ENCODE results near the gene IFIT3.

Gene IFIT3

GRCh38 chr10:89371987-89372386 is 44.2 kb downstream of the IFIT3 start:
- no peak for TF ChIP-seq CTCF (IDR thresholded peaks at IDR 0.05; ENCODE audit: extremely low read depth, insufficient read depth, missing control alignments)
- in situ Hi-C loops (cut with MboI; ENCODE audit: low pct_unique_long_range_greater_than_20kb, low sequenced_read_pairs, unreplicated experiment) = loop anchor here (10.0 kb wide), 1 partner anchor 97 kb away; no protein-coding TSS in a partner anchor
- no peak for DNase-seq (ENCODE audit: low spot score)

DNA sequence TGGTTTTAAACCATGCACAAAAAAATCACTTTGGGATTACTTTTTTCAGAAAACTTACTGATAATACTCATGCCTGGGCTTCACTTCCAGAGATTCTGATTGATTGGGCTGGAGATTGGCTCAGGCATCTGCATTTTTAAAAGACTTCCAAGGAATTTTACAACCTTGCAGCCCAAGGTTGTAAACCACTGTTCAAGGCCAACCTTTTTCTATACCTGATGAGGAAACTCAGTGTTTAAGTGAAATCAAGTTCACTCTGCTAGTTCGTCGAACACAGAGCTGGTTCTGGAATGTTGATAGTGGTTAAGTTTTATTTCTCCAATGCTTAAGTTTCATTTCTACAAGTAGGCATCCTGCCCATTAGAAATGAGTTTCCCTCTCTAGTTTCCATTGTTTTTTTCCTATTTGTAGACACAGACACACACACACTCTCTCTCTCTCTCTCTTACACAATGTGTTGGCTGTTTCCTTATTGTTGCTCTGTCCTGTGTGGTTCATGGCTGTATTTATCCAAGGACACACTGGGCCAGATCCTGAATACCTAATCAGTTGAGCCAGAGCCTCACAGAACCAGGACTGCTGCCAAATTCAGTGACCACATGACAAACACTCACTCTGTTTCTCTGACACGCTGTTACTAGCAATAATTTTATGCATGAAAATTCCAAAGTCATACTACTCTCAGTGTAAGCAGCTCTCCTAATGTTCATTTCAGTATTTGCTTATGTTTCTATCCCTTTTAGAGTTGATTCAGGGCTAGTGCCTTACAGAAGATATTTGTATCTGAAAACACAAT is 46.3 kb downstream of the IFIT3 start:
- TF ChIP-seq CTCF (IDR thresholded peaks at IDR 0.05; ENCODE audit: extremely low read depth, insufficient read depth, missing control alignments) = no peak
- in situ Hi-C loops (cut with MboI; ENCODE audit: low pct_unique_long_range_greater_than_20kb, low sequenced_read_pairs, unreplicated experiment) = loop anchor here (10.0 kb wide), 1 partner anchor 99 kb away; no protein-coding TSS in a partner anchor

GRCh38 chr10:89374713-89375141 is 46.9 kb downstream of the IFIT3 start:
- TF ChIP-seq CTCF (IDR thresholded peaks at IDR 0.05; ENCODE audit: extremely low read depth, insufficient read depth, missing control alignments) = no peak
- no peak for DNase-seq (ENCODE audit: low spot score)
- in situ Hi-C loops (cut with MboI; ENCODE audit: low pct_unique_long_range_greater_than_20kb, low sequenced_read_pairs, unreplicated experiment) = loop anchor here (10.0 kb wide), 1 partner anchor 100 kb away; no protein-coding TSS in a partner anchor

More for the DNA sequence above, 46.3 kb downstream of the IFIT3 start:
- no peak for DNase-seq (ENCODE audit: low spot score)

DNA sequence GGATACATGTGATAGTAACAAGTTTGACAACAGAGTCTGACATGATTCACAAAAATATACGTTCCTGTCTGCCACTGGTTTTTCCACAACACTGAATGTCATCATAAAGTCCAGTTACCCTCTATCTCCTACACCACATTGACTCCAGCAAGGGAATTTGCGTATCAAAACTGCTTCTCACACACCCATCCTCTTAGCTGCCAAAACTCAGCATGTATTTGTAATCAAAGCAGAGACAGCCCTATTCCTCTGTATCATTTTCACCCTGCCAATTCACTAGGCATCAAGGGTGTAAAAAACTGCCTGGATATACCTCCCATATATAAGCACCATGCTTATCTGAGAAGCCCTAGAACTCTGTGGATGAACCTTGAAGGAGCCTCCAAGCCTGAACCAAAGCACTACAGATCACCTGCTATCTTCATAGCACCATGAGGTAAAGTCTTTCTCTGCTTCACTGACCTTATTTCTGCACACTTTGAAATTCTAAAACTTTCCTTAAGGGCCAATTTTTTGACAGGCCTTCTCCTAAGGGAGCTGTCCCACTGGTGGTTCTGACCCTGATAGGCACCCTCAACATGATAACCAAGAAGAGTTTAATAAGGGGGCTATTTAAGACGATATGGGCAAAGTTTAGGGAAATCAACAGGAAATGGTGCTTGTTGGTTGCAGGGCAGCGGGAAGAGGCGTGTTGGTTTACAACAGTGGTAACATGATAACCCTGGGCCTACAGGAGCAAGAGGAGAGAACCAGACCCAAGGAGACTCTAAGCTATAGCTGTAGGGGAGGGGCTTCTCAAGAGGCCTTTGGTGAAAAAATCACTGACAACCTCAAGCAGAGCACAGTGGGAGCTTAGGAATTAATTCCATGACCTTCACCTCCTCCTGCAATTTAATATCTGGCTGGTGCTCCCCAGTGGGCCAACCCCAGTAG is 50.2 kb downstream of the IFIT3 start, which contains the start of gene IFIT1B:
IFIT1B (plus strand) TSS at position 352 of the 933 bp plus-strand sequence; CDS start at position 432, 80 bp downstream.
- in situ Hi-C loops (cut with MboI; ENCODE audit: low pct_unique_long_range_greater_than_20kb, low sequenced_read_pairs, unreplicated experiment) = loop anchor here (10.0 kb wide), 1 partner anchor 103 kb away; no protein-coding TSS in a partner anchor
- TF ChIP-seq CTCF (IDR thresholded peaks at IDR 0.05; ENCODE audit: extremely low read depth, insufficient read depth, missing control alignments) = no peak
- DNase-seq (ENCODE audit: low spot score) = no peak

- no peak for TF ChIP-seq CTCF (IDR thresholded peaks at IDR 0.05; ENCODE audit: extremely low read depth, insufficient read depth, missing control alignments)
- DNase-seq (ENCODE audit: low spot score) = no peak
- in situ Hi-C loops (cut with MboI; ENCODE audit: low pct_unique_long_range_greater_than_20kb, low sequenced_read_pairs, unreplicated experiment) = loop anchor here (10.0 kb wide), 1 partner anchor 104 kb away; no protein-coding TSS in a partner anchor
Measured at GRCh38 chr10:89379103-89379502, 51.3 kb downstream of the IFIT3 start.

GRCh38 chr10:89382757-89383156 is 55.0 kb downstream of the IFIT3 start:
- TF ChIP-seq CTCF (IDR thresholded peaks at IDR 0.05; ENCODE audit: extremely low read depth, insufficient read depth, missing control alignments) = no peak
- in situ Hi-C loops (cut with MboI; ENCODE audit: low pct_unique_long_range_greater_than_20kb, low sequenced_read_pairs, unreplicated experiment) = loop anchor here (10.0 kb wide), 1 partner anchor 128 kb away; the partner anchor contains the start of gene LIPA
- no peak for DNase-seq (ENCODE audit: low spot score)
